HepG2 (cell line): ENCODE data around the gene TEC. TPM values are rescaled to one million over a fixed set of nuclear protein-coding genes. Genes with fewer than 3 reads are reported as not detected.

Experiments
- ATAC-seq: fragments of 200-7000 bp; cut with Tn5 transposase; 3 replicates; pipeline ENCODE4 v1.9.1; 2020; ENCODE audit warnings: mild to moderate bottlenecking, moderate library complexity
- BruUV-seq: library from RNA; stranded (reverse); fragments of 400-500 nt; replicated peaks from 2 replicates; lab custom pipeline; 2021; lab: Mats Ljungman, UMichigan
- CTCF ChIA-PET: fragments of 300-600 bp; formaldehyde crosslinking; extraction: SDS; loops from one replicate; lab custom pipeline; 2021; ENCODE audit warnings: low total read pairs, inconsistent platforms, low intra/inter-chr PET ratio; lab: Yijun Ruan, JAX
- POLR2A ChIA-PET: fragments of 350-600 bp; sonication (Branson Sonifier 250); formaldehyde crosslinking; loops from one replicate; lab custom pipeline; 2020; ENCODE audit warnings: antibody characterized with exemption, inconsistent platforms; lab: Yijun Ruan, JAX
- DNase-seq: peaks from one replicate; pipeline ENCODE4 v3.0.0-alpha.2; 2015; ENCODE audit warnings: low spot score
- FAIRE-seq: peaks from 3 replicates; lab custom pipeline; 2011; peaks lifted over from hg19 to GRCh38; lab: Jason Lieb, UNC
- H2AFZ ChIP-seq: one replicate; pipeline ENCODE4 v1.6.1; 2011; ENCODE audit warnings: low read length, inconsistent platforms
- H3K27ac ChIP-seq: fragments of 300-600 bp; 3 replicates; pipeline ENCODE4 v1.8.0; 2011; ENCODE audit warnings: mixed run types, mild to moderate bottlenecking, mixed read lengths, low read length, inconsistent platforms; ENCODE audit not compliant: insufficient read depth; ENCODE audit errors: extremely low read length
- H3K27me3 ChIP-seq, 2 experiments: fragments of 200-600 bp in 1 of 2; 2 replicates in 1 of 2; 3 replicates in 1 of 2; pipeline versions ENCODE4 v1.6.0 to v1.8.0; 2011; ENCODE audit warnings: low read length in 2 of 2, mild to moderate bottlenecking in 2 of 2, moderate library complexity in 2 of 2, inconsistent platforms in 1 of 2; ENCODE audit not compliant: insufficient read depth in 2 of 2, control insufficient read depth in 1 of 2
- H3K36me3 ChIP-seq, 2 experiments: fragments of 200-600 bp in 1 of 2; replicated peaks in 1 of 2; 2 replicates in 1 of 2; 3 replicates in 1 of 2; pipeline versions ENCODE4 v1.5.1 to v1.8.0; 2011; ENCODE audit warnings: low read length in 2 of 2, inconsistent platforms in 1 of 2; ENCODE audit not compliant: insufficient read depth in 2 of 2, control insufficient read depth in 1 of 2
- H3K4me1 ChIP-seq: 2 replicates; pipeline ENCODE4 v1.5.1; 2012; ENCODE audit warnings: low read length, inconsistent platforms; ENCODE audit not compliant: insufficient read depth
- H3K4me2 ChIP-seq: 2 replicates; pipeline ENCODE4 v1.6.0; 2011; ENCODE audit warnings: low read depth, low read length, inconsistent platforms
- H3K4me3 ChIP-seq, 3 experiments: fragments of 200-600 bp in 1 of 3; sonication (generic), shearing (Covaris generic) in 1 of 3; replicated peaks in 1 of 3; 2 replicates each; pipeline ENCODE4 v1.5.1; 2011 to 2016; ENCODE audit warnings: low read length in 3 of 3, inconsistent platforms in 2 of 3, low read depth in 2 of 3, mild to moderate bottlenecking in 2 of 3, control low read depth in 1 of 3, mixed read lengths in 1 of 3; ENCODE audit not compliant: insufficient read depth in 1 of 3
- H3K79me2 ChIP-seq: one replicate; pipeline ENCODE4 v1.6.1; 2011; ENCODE audit warnings: low read length, inconsistent platforms; ENCODE audit not compliant: insufficient read depth
- H3K9ac ChIP-seq: 2 replicates; pipeline ENCODE4 v1.6.0; 2011; ENCODE audit warnings: mild to moderate bottlenecking, low read depth, low read length, inconsistent platforms; ENCODE audit not compliant: insufficient read depth
- H3K9me3 ChIP-seq: 2 replicates; pipeline ENCODE4 v1.5.1; 2012; ENCODE audit warnings: mild to moderate bottlenecking, low read length
- H4K20me1 ChIP-seq: 2 replicates; pipeline ENCODE4 v1.6.0; 2011; ENCODE audit warnings: inconsistent platforms, mild to moderate bottlenecking, low read length, moderate library complexity; ENCODE audit not compliant: insufficient read depth
- CREB3 ChIP-seq: sonication (generic); formaldehyde crosslinking; IDR thresholded peaks from 2 replicates; pipeline ENCODE4 v1.5.0; 2020; ENCODE audit warnings: missing genetic modification reagents
- IKZF4 ChIP-seq: sonication (generic); formaldehyde crosslinking; IDR thresholded peaks from 2 replicates; pipeline ENCODE4 v1.5.1; 2020; ENCODE audit warnings: borderline replicate concordance, mild to moderate bottlenecking, low read depth, missing genetic modification reagents; ENCODE audit errors: not compliant biosample characterization
- MIER2 ChIP-seq: IDR thresholded peaks from 2 replicates; pipeline ENCODE4 v1.6.1; 2016; ENCODE audit warnings: missing biosample characterization, missing genetic modification reagents
- NFAT5 ChIP-seq: sonication (generic); formaldehyde crosslinking; IDR thresholded peaks from 2 replicates; pipeline ENCODE4 v1.4.0; 2020; ENCODE audit warnings: missing genetic modification reagents
- SRY ChIP-seq: sonication (generic); formaldehyde crosslinking; IDR thresholded peaks from 2 replicates; pipeline ENCODE4 v1.8.0; 2022; ENCODE audit warnings: mild to moderate bottlenecking, missing genetic modification reagents
- ZNF264 ChIP-seq: sonication (generic); formaldehyde crosslinking; IDR thresholded peaks from 2 replicates; pipeline ENCODE4 v1.4.0; 2020; ENCODE audit warnings: missing genetic modification reagents
- ZNF503 ChIP-seq: sonication (generic); formaldehyde crosslinking; IDR thresholded peaks from 2 replicates; pipeline ENCODE4 v1.4.0; 2020; ENCODE audit warnings: missing genetic modification reagents
- WGBS: methylation state at CpG from one replicate; pipeline ENCODE4 v1.1.6; 2017; ENCODE audit warnings: low lambda C conversion rate; 5-methylcytosine and 5-hydroxymethylcytosine counted together
- in situ Hi-C: cut with HindIII; loops from 2 replicates; pipeline ENCODE4 v1.10.0; 2017; ENCODE audit warnings: low pct_unique_long_range_greater_than_20kb; ENCODE audit not compliant: extremely low pct_ligation_motif_present
- intact Hi-C: fragments of 100-400 bp; cut with micrococcal nuclease; formaldehyde crosslinking; loops from one replicate; pipeline ENCODE4 v1.10.0; 2022; ENCODE audit not compliant: unreplicated experiment
- polyA plus RNA-seq, 8 experiments: library from polyadenylated mRNA; depleted of rRNA in 3 of 8; stranded (reverse) in 7 of 8; unstranded in 1 of 8; fragments of >200 nt; fragmentation: Illumina TruSeq in 4 of 8; extraction: Trizol in 4 of 8; gene quantifications; 2 replicates each; pipeline versions ENCODE4 v1.2.1 to v1.2.3, GENCODE V29; 2011 to 2016; ENCODE audit warnings: low read depth in 4 of 8, missing spikeins in 1 of 8, mixed read lengths in 1 of 8; ENCODE audit not compliant: insufficient read depth in 1 of 8
- total RNA-seq, 5 experiments: library from RNA; depleted of rRNA; stranded (reverse); fragments of >200 nt; fragmentation: Illumina TruSeq; extraction: Trizol; gene quantifications; 2 replicates each; pipeline ENCODE4 v1.2.3, GENCODE V29; 2016; ENCODE audit warnings: low read depth in 1 of 5

Gene TEC
- total and polyA plus RNA-seq, 2 of the 13 experiments (the other 11 are each of a cell fraction or from before 2014, with no cell fraction given), result 0.05 to 0.20 TPM

- no TSS peak for BruUV-seq
- Histone ChIP-seq H3K4me1 (no peaks in the 10 kb centered on the region), H3K79me2 (no peaks in the 10 kb centered on the region), H4K20me1 (no peaks in the 10 kb centered on the region), H3K4me2 (no peak overlapping the region), H3K27ac (no peak overlapping the region), H3K9ac (no peak overlapping the region), H3K9me3 (no peaks in the 10 kb centered on the region), H2AFZ (no peak overlapping the region), H3K4me3 (no peak overlapping the region), H3K36me3 (no peaks in the 10 kb centered on the region), H3K27me3 (no peaks in the 10 kb centered on the region)
- ChIA-PET CTCF (no interaction called here), POLR2A (no interaction called here)
- DNase-seq (no peak), FAIRE-seq (no peak), ATAC-seq (no peak)
- intact Hi-C loops, result no loop called here
- TF ChIP-seq IKZF4 (CRISPR knock-in tag) (no peak), SRY (no peak), ZNF503 (CRISPR knock-in tag) (no peak), CREB3 (CRISPR knock-in tag) (no peak), ZNF264 (CRISPR knock-in tag) (no peak), NFAT5 (CRISPR knock-in tag) (no peak), MIER2 (CRISPR knock-in tag) (no peak)
- in situ Hi-C loops, result no loop called here
- WGBS, result 0% methylated on average over 1 of the region's 1 CpG
Observed at GRCh38 chr4:48122756-48123155, 146.9 kb downstream of the TEC start.
